Activated T-helper 1 cell treated with anti-CD3 and anti-CD28 coated beads, Interleukin-12 subunit alpha, Interleukin-12 subunit beta, Interleukin-2, Interleukin-4 antibody, amounts not matched to agents 30 ng/mL and 10 ng/mL and 1 ng/mL, durations not matched to agents 14 hours and 24 hours and 36 hours (primary cell): ENCODE data around the gene KCNK2. TPM values are rescaled to one million over a fixed set of nuclear protein-coding genes. Genes with fewer than 3 reads are reported as not detected.

Experiments
- DNase-seq: peaks from one replicate; pipeline ENCODE4 v3.0.0; 2021; ENCODE audit warnings: low spot score
- H3K27ac Mint-ChIP-seq: one replicate; pipeline ENCODE4 v1.8.0; 2021; ENCODE audit warnings: mild to moderate bottlenecking, mixed read lengths
- H3K27me3 Mint-ChIP-seq: one replicate; pipeline ENCODE4 v1.8.0; 2022; ENCODE audit warnings: mild to moderate bottlenecking, moderate library complexity, mixed read lengths; ENCODE audit not compliant: insufficient read depth
- H3K36me3 Mint-ChIP-seq: one replicate; pipeline ENCODE4 v1.8.0; 2021; ENCODE audit warnings: low read depth, mixed read lengths
- H3K4me1 Mint-ChIP-seq: one replicate; pipeline ENCODE4 v1.8.0; 2021; ENCODE audit warnings: low read depth, mixed read lengths
- H3K4me3 Mint-ChIP-seq: one replicate; pipeline ENCODE4 v1.8.0; 2021; ENCODE audit warnings: mild to moderate bottlenecking, moderate library complexity, mixed read lengths
- H3K9me3 Mint-ChIP-seq: one replicate; pipeline ENCODE4 v1.8.0; 2021; ENCODE audit warnings: mixed read lengths
- intact Hi-C: fragments of 100-400 bp; cut with micrococcal nuclease; formaldehyde crosslinking; loops from one replicate; pipeline ENCODE4 v1.15.1; 2024
- total RNA-seq: library from RNA; stranded (reverse); gene quantifications from 2 replicates; pipeline ENCODE4 v1.2.3, GENCODE V29; 2022

Gene KCNK2
- total RNA-seq, 1 donor from 2014 or later = not detected

GRCh38 chr1:215200121-215200520 is 117.6 kb downstream of the KCNK2 start:
- no peaks in the 10 kb centered on the region for H3K36me3 Mint-ChIP-seq
- H3K27me3 Mint-ChIP-seq = peaks cover 2% of the 10 kb centered on the region
- H3K9me3 Mint-ChIP-seq = no peaks in the 10 kb centered on the region
- DNase-seq = no peak
- H3K4me1 Mint-ChIP-seq = no peaks in the 10 kb centered on the region
- H3K27ac Mint-ChIP-seq = no peak overlapping the region
- intact Hi-C loops = no loop called here
- H3K4me3 Mint-ChIP-seq = no peak overlapping the region

DNA sequence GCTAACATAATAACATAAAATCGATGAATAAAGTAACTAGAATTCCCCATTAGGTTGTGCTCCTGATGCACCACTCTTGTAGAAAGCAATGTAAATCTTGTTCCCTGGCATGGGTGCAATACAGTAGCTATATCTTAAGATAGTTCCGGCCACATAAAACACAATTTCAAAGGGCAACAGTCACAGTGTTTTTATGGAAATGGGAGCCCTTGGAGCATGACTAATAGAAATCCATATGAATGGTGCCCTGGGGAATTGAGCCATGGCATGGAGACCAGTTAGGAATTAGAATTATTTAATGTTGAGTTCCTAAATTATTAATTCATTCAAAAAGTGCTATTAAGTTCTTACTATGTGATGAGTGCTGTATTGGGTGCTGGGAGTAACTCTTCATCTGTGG is 118.7 kb downstream of the KCNK2 start:
- intact Hi-C loops = no loop called here
- Mint-ChIP-seq H3K4me1 (no peaks in the 10 kb centered on the region), H3K27me3 (no peaks in the 10 kb centered on the region), H3K9me3 (no peaks in the 10 kb centered on the region), H3K36me3 (no peaks in the 10 kb centered on the region), H3K4me3 (no peak overlapping the region), H3K27ac (no peak overlapping the region)
- DNase-seq = no peak

- intact Hi-C loops = no loop called here
- no peak for DNase-seq
- Mint-ChIP-seq H3K4me3 (no peak overlapping the region), H3K9me3 (no peaks in the 10 kb centered on the region), H3K27me3 (no peaks in the 10 kb centered on the region), H3K4me1 (no peaks in the 10 kb centered on the region), H3K36me3 (no peaks in the 10 kb centered on the region), H3K27ac (no peak overlapping the region)
These were observed 120.3 kb downstream of the KCNK2 start for GRCh38 chr1:215202868-215203267.

GRCh38 chr1:215210167-215210566 is 127.6 kb downstream of the KCNK2 start:
- no peak for DNase-seq
- intact Hi-C loops = no loop called here
- H3K9me3 Mint-ChIP-seq = no peaks in the 10 kb centered on the region
- H3K27me3 Mint-ChIP-seq = no peaks in the 10 kb centered on the region
- no peaks in the 10 kb centered on the region for H3K4me1 Mint-ChIP-seq
- no peaks in the 10 kb centered on the region for H3K36me3 Mint-ChIP-seq
- H3K27ac Mint-ChIP-seq = no peak overlapping the region
- no peak overlapping the region for H3K4me3 Mint-ChIP-seq

- no peaks in the 10 kb centered on the region for H3K27me3 Mint-ChIP-seq
- intact Hi-C loops = no loop called here
- no peak overlapping the region for H3K4me3 Mint-ChIP-seq
- H3K27ac Mint-ChIP-seq = no peak overlapping the region
- no peaks in the 10 kb centered on the region for H3K9me3 Mint-ChIP-seq
- DNase-seq = no peak
- no peaks in the 10 kb centered on the region for H3K4me1 Mint-ChIP-seq
- no peaks in the 10 kb centered on the region for H3K36me3 Mint-ChIP-seq
These were observed 133.3 kb downstream of the KCNK2 start for GRCh38 chr1:215215846-215216245.

GRCh38 chr1:215219372-215219771 is 136.8 kb downstream of the KCNK2 start:
- no peak for DNase-seq
- Mint-ChIP-seq H3K4me3 (no peak overlapping the region), H3K27me3 (no peaks in the 10 kb centered on the region), H3K27ac (no peak overlapping the region), H3K9me3 (no peaks in the 10 kb centered on the region), H3K4me1 (no peaks in the 10 kb centered on the region), H3K36me3 (no peaks in the 10 kb centered on the region)
- intact Hi-C loops = no loop called here

GRCh38 chr1:215220346-215220745 is 137.8 kb downstream of the KCNK2 start:
- no peaks in the 10 kb centered on the region for H3K4me1 Mint-ChIP-seq
- no peak overlapping the region for H3K4me3 Mint-ChIP-seq
- no peaks in the 10 kb centered on the region for H3K36me3 Mint-ChIP-seq
- H3K27ac Mint-ChIP-seq = no peak overlapping the region
- H3K9me3 Mint-ChIP-seq = no peaks in the 10 kb centered on the region
- intact Hi-C loops = no loop called here
- DNase-seq = no peak
- H3K27me3 Mint-ChIP-seq = no peaks in the 10 kb centered on the region

DNA sequence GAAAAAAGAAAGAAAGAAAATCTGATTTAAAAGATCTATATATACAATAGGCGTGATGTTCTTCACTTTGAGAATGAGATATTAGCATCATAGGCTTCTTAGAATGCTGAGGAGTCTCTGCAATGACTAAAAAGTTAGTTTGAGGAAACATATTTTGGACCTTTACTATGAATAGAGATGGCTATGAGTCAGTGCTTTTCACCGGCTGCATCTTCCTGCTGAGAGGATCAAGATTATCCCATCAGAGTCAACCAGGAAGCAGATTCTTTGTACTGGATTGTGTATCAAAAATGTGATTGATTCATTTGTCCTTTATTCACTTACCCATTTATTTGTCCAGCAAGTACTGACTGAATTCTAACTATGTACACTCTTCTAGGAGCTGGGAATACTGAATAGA is 144.2 kb downstream of the KCNK2 start:
- DNase-seq = no peak
- Mint-ChIP-seq H3K27me3 (no peaks in the 10 kb centered on the region), H3K9me3 (no peaks in the 10 kb centered on the region), H3K27ac (no peak overlapping the region), H3K4me1 (no peaks in the 10 kb centered on the region), H3K36me3 (no peaks in the 10 kb centered on the region), H3K4me3 (no peak overlapping the region)
- intact Hi-C loops = no loop called here

DNA sequence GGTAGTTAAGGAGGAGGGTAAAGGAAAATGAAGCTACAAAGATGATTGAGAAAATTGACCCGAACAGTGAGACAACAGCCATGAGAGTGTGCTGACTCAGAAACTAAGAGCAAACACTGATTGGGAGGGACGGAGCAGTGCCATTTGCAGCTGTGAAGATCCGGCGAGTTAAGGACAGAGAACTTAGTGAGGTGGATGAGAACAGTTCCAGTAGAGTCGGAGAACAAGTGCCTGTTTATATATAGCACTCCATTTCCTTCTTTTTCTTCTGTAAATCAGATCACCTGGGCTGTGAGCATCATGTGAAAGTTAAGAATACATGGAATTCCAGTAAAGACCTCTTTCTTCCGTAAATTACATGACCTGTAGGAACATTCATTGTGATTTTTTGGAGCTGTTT is 145.7 kb downstream of the KCNK2 start:
- H3K4me1 Mint-ChIP-seq = no peaks in the 10 kb centered on the region
- intact Hi-C loops = no loop called here
- no peak for DNase-seq
- H3K4me3 Mint-ChIP-seq = no peak overlapping the region
- H3K9me3 Mint-ChIP-seq = no peaks in the 10 kb centered on the region
- no peaks in the 10 kb centered on the region for H3K36me3 Mint-ChIP-seq
- H3K27ac Mint-ChIP-seq = no peak overlapping the region
- H3K27me3 Mint-ChIP-seq = no peaks in the 10 kb centered on the region

- H3K4me3 Mint-ChIP-seq = no peak overlapping the region
- H3K36me3 Mint-ChIP-seq = no peaks in the 10 kb centered on the region
- no peaks in the 10 kb centered on the region for H3K9me3 Mint-ChIP-seq
- intact Hi-C loops = no loop called here
- DNase-seq = no peak
- no peaks in the 10 kb centered on the region for H3K27me3 Mint-ChIP-seq
- H3K27ac Mint-ChIP-seq = no peak overlapping the region
- no peaks in the 10 kb centered on the region for H3K4me1 Mint-ChIP-seq
These were observed 158.9 kb downstream of the KCNK2 start for GRCh38 chr1:215241451-215241850.

DNA sequence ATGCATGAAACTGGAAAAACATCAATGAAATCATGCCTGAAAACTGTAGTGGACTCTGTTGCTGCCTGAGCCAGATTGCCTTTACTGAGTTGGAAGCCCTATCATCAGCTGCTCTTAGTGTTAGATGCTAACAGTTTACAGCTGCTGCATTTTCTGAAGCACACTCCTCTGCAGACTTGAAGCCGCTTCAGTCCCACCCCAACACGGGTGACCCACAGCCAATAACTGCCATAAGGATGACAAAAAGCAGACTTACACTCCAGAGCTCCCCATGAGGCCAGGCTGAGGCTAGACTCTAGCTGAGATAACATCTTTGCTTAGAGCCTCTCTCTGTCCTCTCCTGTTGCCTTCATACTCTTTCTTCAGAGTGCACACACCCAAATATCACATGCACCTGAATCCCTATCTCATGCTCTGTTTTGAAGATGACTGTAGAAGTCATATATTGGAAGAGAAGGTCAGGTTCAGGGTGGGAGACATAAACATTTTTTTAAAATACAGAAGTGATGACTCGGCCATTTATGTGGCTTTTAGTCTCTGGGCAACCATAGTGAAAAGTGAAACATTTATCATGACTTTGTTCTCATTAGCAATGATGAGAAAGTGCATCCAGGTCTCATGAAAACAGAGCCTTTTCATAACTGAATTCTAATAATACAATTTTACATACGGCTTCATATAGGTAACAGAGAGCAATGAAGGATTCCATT is 161.0 kb downstream of the KCNK2 start:
- no peaks in the 10 kb centered on the region for H3K36me3 Mint-ChIP-seq
- H3K4me3 Mint-ChIP-seq = no peak overlapping the region
- no peaks in the 10 kb centered on the region for H3K4me1 Mint-ChIP-seq
- H3K27me3 Mint-ChIP-seq = no peaks in the 10 kb centered on the region
- intact Hi-C loops = no loop called here
- DNase-seq = no peak
- H3K9me3 Mint-ChIP-seq = no peaks in the 10 kb centered on the region
- no peak overlapping the region for H3K27ac Mint-ChIP-seq

- H3K4me1 Mint-ChIP-seq = no peaks in the 10 kb centered on the region
- no peak for DNase-seq
- intact Hi-C loops = no loop called here
- no peaks in the 10 kb centered on the region for H3K27me3 Mint-ChIP-seq
- no peak overlapping the region for H3K27ac Mint-ChIP-seq
- H3K9me3 Mint-ChIP-seq = no peaks in the 10 kb centered on the region
- no peaks in the 10 kb centered on the region for H3K36me3 Mint-ChIP-seq
- H3K4me3 Mint-ChIP-seq = no peak overlapping the region
These were observed 168.4 kb downstream of the KCNK2 start for GRCh38 chr1:215250913-215251312.

GRCh38 chr1:215251428-215251827 is 168.9 kb downstream of the KCNK2 start:
- Mint-ChIP-seq H3K4me3 (no peak overlapping the region), H3K36me3 (no peaks in the 10 kb centered on the region), H3K4me1 (no peaks in the 10 kb centered on the region), H3K27me3 (no peaks in the 10 kb centered on the region), H3K27ac (no peak overlapping the region), H3K9me3 (no peaks in the 10 kb centered on the region)
- intact Hi-C loops = no loop called here
- DNase-seq = no peak

DNA sequence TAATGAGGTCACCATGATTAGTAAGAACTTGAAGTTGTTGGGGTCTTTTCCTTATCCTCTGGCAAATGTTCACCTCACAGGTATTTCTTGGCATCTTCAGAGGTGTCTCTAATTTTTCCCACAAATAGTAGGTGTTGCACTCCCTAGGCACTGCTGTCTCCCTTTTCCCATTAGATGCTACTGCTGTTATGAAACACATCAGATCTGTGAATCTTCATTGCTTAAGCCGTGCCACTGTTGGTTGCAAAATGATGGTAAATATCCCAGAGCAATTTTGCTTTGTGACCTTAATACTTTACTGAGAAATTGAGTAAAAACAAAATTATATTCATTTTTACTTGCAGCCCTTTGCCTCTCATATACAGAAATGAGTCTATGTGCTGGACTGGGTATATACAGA is 169.6 kb downstream of the KCNK2 start:
- intact Hi-C loops = no loop called here
- DNase-seq = no peak
- Mint-ChIP-seq H3K36me3 (no peaks in the 10 kb centered on the region), H3K27me3 (no peaks in the 10 kb centered on the region), H3K27ac (no peak overlapping the region), H3K9me3 (no peaks in the 10 kb centered on the region), H3K4me3 (no peak overlapping the region), H3K4me1 (no peaks in the 10 kb centered on the region)
